Keratinocyte (primary cell): ENCODE measurements around the gene CRABP1. TPM values are rescaled to one million over a fixed set of nuclear protein-coding genes. Genes with fewer than 3 reads are reported as not detected.

ENCODE experiments used
- DNase-seq: peaks from one replicate; pipeline ENCODE4 v3.0.0-alpha.2; 2011; ENCODE audit warnings: low read depth, missing footprints, low spot score
- FAIRE-seq: peaks from 2 replicates; lab custom pipeline; 2011; peaks lifted over from hg19 to GRCh38; lab: Jason Lieb, UNC
- H2AFZ ChIP-seq: 2 replicates; pipeline ENCODE4 v1.6.0; 2012; ENCODE audit warnings: low read length, control low read depth, inconsistent platforms; ENCODE audit not compliant: control insufficient read depth
- H3K27ac ChIP-seq: 2 replicates; pipeline ENCODE4 v1.5.1; 2011; ENCODE audit warnings: low read length; ENCODE audit not compliant: control insufficient read depth, insufficient read depth
- H3K27me3 ChIP-seq: 3 replicates; pipeline ENCODE4 v1.6.0; 2011; ENCODE audit warnings: low read length; ENCODE audit not compliant: control insufficient read depth, insufficient read depth; ENCODE audit errors: extremely low read depth
- H3K36me3 ChIP-seq, 2 experiments: 2 replicates in 1 of 2; 3 replicates in 1 of 2; pipeline ENCODE4 v1.5.1; 2011; ENCODE audit warnings: low read length in 2 of 2, mild to moderate bottlenecking in 1 of 2; ENCODE audit not compliant: control insufficient read depth in 2 of 2, insufficient read depth in 2 of 2; ENCODE audit errors: extremely low read depth in 1 of 2
- H3K4me1 ChIP-seq: 3 replicates; pipeline ENCODE4 v1.5.1; 2011; ENCODE audit warnings: low read length; ENCODE audit not compliant: control insufficient read depth, insufficient read depth; ENCODE audit errors: extremely low read depth
- H3K4me2 ChIP-seq: 3 replicates; pipeline ENCODE4 v1.6.0; 2011; ENCODE audit warnings: low read depth, low read length; ENCODE audit not compliant: control insufficient read depth, insufficient read depth; ENCODE audit errors: extremely low read depth
- H3K4me3 ChIP-seq, 3 experiments: fragments of 200-600 bp in 1 of 3; sonication (generic) in 1 of 3; 2 replicates in 2 of 3; 3 replicates in 1 of 3; pipeline ENCODE4 v1.5.1; 2011 to 2016; ENCODE audit warnings: low read length in 3 of 3, mild to moderate bottlenecking in 3 of 3, control low read depth in 2 of 3, inconsistent platforms in 1 of 3, low read depth in 1 of 3, mixed read lengths in 1 of 3, mixed run types in 1 of 3, moderate library complexity in 1 of 3; ENCODE audit not compliant: control insufficient read depth in 2 of 3, insufficient read depth in 2 of 3; ENCODE audit errors: extremely low read depth in 1 of 3
- H3K79me2 ChIP-seq: 2 replicates; pipeline ENCODE4 v1.6.0; 2012; ENCODE audit warnings: low read length; ENCODE audit not compliant: control insufficient read depth, insufficient read depth
- H3K9ac ChIP-seq: 3 replicates; pipeline ENCODE4 v1.6.0; 2011; ENCODE audit warnings: low read length; ENCODE audit not compliant: control insufficient read depth, insufficient read depth; ENCODE audit errors: extremely low read depth
- H3K9me1 ChIP-seq: 3 replicates; pipeline ENCODE4 v1.6.0; 2011; ENCODE audit warnings: low read length; ENCODE audit not compliant: control insufficient read depth, insufficient read depth; ENCODE audit errors: extremely low read depth
- H3K9me3 ChIP-seq: 2 replicates; pipeline ENCODE4 v1.5.1; 2012; ENCODE audit warnings: low read depth, low read length; ENCODE audit not compliant: control insufficient read depth
- H4K20me1 ChIP-seq: 3 replicates; pipeline ENCODE4 v1.6.0; 2011; ENCODE audit warnings: low read length; ENCODE audit not compliant: control insufficient read depth, insufficient read depth; ENCODE audit errors: extremely low read depth
- CTCF ChIP-seq, 3 experiments: IDR thresholded peaks in 1 of 3; conservative IDR thresholded peaks in 1 of 3; optimal IDR thresholded peaks in 1 of 3; 2 replicates in 2 of 3; 3 replicates in 1 of 3; pipeline versions ENCODE3 to v1.5.1; 2011; ENCODE audit warnings: low read length in 3 of 3, mild to moderate bottlenecking in 3 of 3, moderate library complexity in 2 of 3, control low read depth in 1 of 3, inconsistent platforms in 1 of 3; ENCODE audit not compliant: insufficient read depth in 2 of 3; ENCODE audit errors: extremely low read depth in 1 of 3
- EZH2 ChIP-seq: IDR thresholded peaks from one replicate; pipeline ENCODE4 v1.6.1; 2012; ENCODE audit warnings: inconsistent platforms, mild to moderate bottlenecking, low read length, moderate library complexity
- dilution Hi-C: fragments of 300-500 bp; cut with MboI; formaldehyde crosslinking; loops from one replicate; pipeline ENCODE4 v1.7.0; 2020; ENCODE audit warnings: low sequenced_read_pairs; ENCODE audit not compliant: extremely low pct_ligation_motif_present
- polyA plus RNA-seq, 5 experiments: library from polyadenylated mRNA; depleted of rRNA in 3 of 5; stranded (reverse) in 3 of 5; stranded (forward) in 1 of 5; unstranded in 1 of 5; fragments of >200 nt; gene quantifications; 1 replicate in 1 of 5; 2 replicates in 3 of 5; 3 replicates in 1 of 5; pipeline versions ENCODE4 v1.2.1 to v1.2.3, GENCODE V29; 2011 to 2012; ENCODE audit warnings: missing spikeins in 2 of 5, low read depth in 1 of 5, low replicate concordance in 1 of 5

The CRABP1 gene
- polyA plus RNA-seq, 1 donor (not counting 4 experiments of a cell fraction or from before 2014, with no cell fraction given): not detected

- dilution Hi-C loops: no loop called here
- TF ChIP-seq CTCF (optimal IDR thresholded peaks at IDR 0.05 in 1 of 3, IDR thresholded peaks at IDR 0.05 in 1 of 3, conservative IDR thresholded peaks at IDR 0.05 in 1 of 3; ENCODE audit: extremely low read depth in 1 of 3, insufficient read depth in 2 of 3, low read length in 3 of 3): no peak
- no peak for TF ChIP-seq EZH2
- H3K36me3 ChIP-seq: no peaks in the 10 kb centered on the region
- no peaks in the 10 kb centered on the region for H3K9me1 ChIP-seq
- no peaks in the 10 kb centered on the region for H3K27me3 ChIP-seq
- DNase-seq: no peak
- H4K20me1 ChIP-seq: no peaks in the 10 kb centered on the region
- no peaks in the 10 kb centered on the region for H3K9me3 ChIP-seq
- no peak overlapping the region for H2AFZ ChIP-seq
- no peak overlapping the region for H3K9ac ChIP-seq
- H3K27ac ChIP-seq: no peak overlapping the region
- no peaks in the 10 kb centered on the region for H3K4me1 ChIP-seq
- no peak overlapping the region for H3K4me2 ChIP-seq
- FAIRE-seq: no peak
- no peak overlapping the region for H3K4me3 ChIP-seq
- H3K79me2 ChIP-seq: no peaks in the 10 kb centered on the region
Measured at GRCh38 chr15:78368651-78369050, 28.5 kb downstream of the CRABP1 start.

GRCh38 chr15:78369161-78369560 is 29.0 kb downstream of the CRABP1 start:
- Histone ChIP-seq H3K79me2 (no peaks in the 10 kb centered on the region), H3K36me3 (no peaks in the 10 kb centered on the region), H3K4me2 (no peak overlapping the region), H3K27ac (no peak overlapping the region), H3K27me3 (no peaks in the 10 kb centered on the region), H3K9me3 (no peaks in the 10 kb centered on the region), H3K9ac (no peak overlapping the region), H3K4me3 (no peak overlapping the region), H3K4me1 (no peaks in the 10 kb centered on the region), H4K20me1 (no peaks in the 10 kb centered on the region), H3K9me1 (no peaks in the 10 kb centered on the region), H2AFZ (no peak overlapping the region)
- no peak for DNase-seq
- TF ChIP-seq EZH2 (no peak), CTCF (optimal IDR thresholded peaks at IDR 0.05 in 1 of 3, IDR thresholded peaks at IDR 0.05 in 1 of 3, conservative IDR thresholded peaks at IDR 0.05 in 1 of 3; ENCODE audit: extremely low read depth in 1 of 3, insufficient read depth in 2 of 3, low read length in 3 of 3) (no peak)
- FAIRE-seq: no peak
- dilution Hi-C loops: no loop called here
